Loucy (cell line): ENCODE results near the gene UBAC2.

ENCODE experiments used
- H2AFZ ChIP-seq: fragments of 200-600 bp; sonication (generic); 2 replicates; pipeline ENCODE4 v1.6.0; 2016; ENCODE audit warnings: antibody characterized with exemption, mild to moderate bottlenecking, low read length, moderate library complexity
- H3F3A ChIP-seq: fragments of 200-600 bp; 2 replicates; pipeline ENCODE4 v1.6.0; 2016; ENCODE audit warnings: antibody characterized with exemption, low read depth, mild to moderate bottlenecking
- H3K27me3 ChIP-seq: fragments of 200-600 bp; sonication (generic); 2 replicates; pipeline ENCODE4 v1.6.1; 2014; ENCODE audit warnings: low read length, mild to moderate bottlenecking; ENCODE audit not compliant: insufficient read depth, poor library complexity, severe bottlenecking
- H3K36me3 ChIP-seq: fragments of 200-600 bp; sonication (generic); 2 replicates; pipeline ENCODE4 v1.6.1; 2016; ENCODE audit warnings: low read length; ENCODE audit not compliant: insufficient read depth
- H3K4me1 ChIP-seq: fragments of 200-600 bp; sonication (generic); 2 replicates; pipeline ENCODE4 v1.5.1; 2014; ENCODE audit warnings: low read length, mild to moderate bottlenecking; ENCODE audit not compliant: insufficient read depth, poor library complexity, severe bottlenecking
- H3K4me2 ChIP-seq: fragments of 200-600 bp; sonication (generic); 2 replicates; pipeline ENCODE4 v1.6.0; 2014; ENCODE audit warnings: antibody characterized with exemption, low read length, low read depth, mild to moderate bottlenecking; ENCODE audit not compliant: poor library complexity, severe bottlenecking
- H3K4me3 ChIP-seq: fragments of 200-600 bp; sonication (generic); 2 replicates; pipeline ENCODE4 v1.5.1; 2014; ENCODE audit warnings: low read length, mild to moderate bottlenecking, mixed read lengths; ENCODE audit not compliant: poor library complexity, severe bottlenecking
- H3K79me2 ChIP-seq: fragments of 200-600 bp; sonication (generic); 2 replicates; pipeline ENCODE4 v1.6.1; 2014; ENCODE audit warnings: low read length; ENCODE audit not compliant: insufficient read depth
- H3K9ac ChIP-seq: fragments of 200-600 bp; sonication (generic); 2 replicates; pipeline ENCODE4 v1.6.0; 2014; ENCODE audit warnings: mild to moderate bottlenecking, low read depth, low read length, moderate library complexity; ENCODE audit not compliant: poor library complexity, severe bottlenecking
- H3K9me2 ChIP-seq: fragments of 200-600 bp; sonication (generic); replicated peaks from 2 replicates; pipeline ENCODE4 v1.6.1; 2016; ENCODE audit warnings: low read depth, low read length, mixed read lengths
- H3K9me3 ChIP-seq: fragments of 200-600 bp; sonication (generic); 2 replicates; pipeline ENCODE4 v1.6.1; 2014; ENCODE audit warnings: mild to moderate bottlenecking, antibody characterized with exemption, low read length, low read depth; ENCODE audit not compliant: insufficient read depth
- H4K20me1 ChIP-seq: fragments of 200-600 bp; sonication (generic); 2 replicates; pipeline ENCODE4 v1.6.0; 2014; ENCODE audit warnings: antibody characterized with exemption, low read length, mild to moderate bottlenecking; ENCODE audit not compliant: insufficient read depth, poor library complexity, severe bottlenecking
- CTCF ChIP-seq: fragments of 200-600 bp; sonication (generic); conservative IDR thresholded peaks from 2 replicates; pipeline ENCODE4 v1.5.1; 2014; ENCODE audit warnings: mild to moderate bottlenecking, antibody characterized with exemption, low read length
- EZH2phosphoT487 ChIP-seq: fragments of 200-600 bp; IDR thresholded peaks from 2 replicates; pipeline ENCODE4 v1.6.1; 2018; ENCODE audit warnings: antibody characterized with exemption, mild to moderate bottlenecking, moderate library complexity, borderline replicate concordance

UBAC2 gene

GRCh38 chr13:99205621-99206220 is 5.1 kb downstream of the UBAC2 start:
- H3F3A ChIP-seq: no peaks in the 10 kb centered on the region
- H3K79me2 ChIP-seq: peaks cover 99% of the 10 kb centered on the region
- no peaks in the 10 kb centered on the region for H3K9me3 ChIP-seq
- no peaks in the 10 kb centered on the region for H3K9me2 ChIP-seq
- TF ChIP-seq EZH2phosphoT487 (no peak), CTCF (no peak)
- H4K20me1 ChIP-seq: peaks cover 68% of the 10 kb centered on the region
- H3K36me3 ChIP-seq: peaks cover 7% of the 10 kb centered on the region; the same call in 1 of the 2 replicates
- peaks cover 62% of the 10 kb centered on the region for H3K4me1 ChIP-seq
- peak overlapping the region; percentile 97 for H3K4me2 ChIP-seq
- H3K9ac ChIP-seq: no peak overlapping the region
- no peak overlapping the region for H2AFZ ChIP-seq
- no peaks in the 10 kb centered on the region for H3K27me3 ChIP-seq
- no peak overlapping the region for H3K4me3 ChIP-seq

- Histone ChIP-seq H3K9me3 (no peaks in the 10 kb centered on the region), H3K9ac (peak overlapping the region; percentile 6), H3K4me2 (peak overlapping the region; percentile 97), H3K36me3 (peaks cover 7% of the 10 kb centered on the region; the same call in 1 of the 2 replicates), H3K4me3 (no peak overlapping the region), H3F3A (no peaks in the 10 kb centered on the region), H4K20me1 (peaks cover 66% of the 10 kb centered on the region), H3K9me2 (no peaks in the 10 kb centered on the region), H3K79me2 (peaks cover 99% of the 10 kb centered on the region), H3K4me1 (peaks cover 62% of the 10 kb centered on the region), H2AFZ (no peak overlapping the region), H3K27me3 (no peaks in the 10 kb centered on the region)
- no peak for TF ChIP-seq CTCF
- TF ChIP-seq EZH2phosphoT487: no peak
Measured at GRCh38 chr13:99206226-99206625, 5.6 kb downstream of the UBAC2 start.

- Histone ChIP-seq H3K79me2 (peaks cover 99% of the 10 kb centered on the region), H3K9ac (peak overlapping the region; percentile 6), H2AFZ (no peak overlapping the region), H4K20me1 (peaks cover 72% of the 10 kb centered on the region), H3K36me3 (peaks cover 7% of the 10 kb centered on the region; the same call in 1 of the 2 replicates), H3F3A (no peaks in the 10 kb centered on the region), H3K9me2 (no peaks in the 10 kb centered on the region), H3K4me1 (peaks cover 62% of the 10 kb centered on the region), H3K27me3 (no peaks in the 10 kb centered on the region), H3K4me2 (peak overlapping the region; percentile 97), H3K4me3 (peak overlapping the region; percentile 16), H3K9me3 (no peaks in the 10 kb centered on the region)
- no peak for TF ChIP-seq EZH2phosphoT487
- no peak for TF ChIP-seq CTCF
Measured at GRCh38 chr13:99206873-99207272, 6.2 kb downstream of the UBAC2 start.
